GM23338 (cell line): Measurements from ENCODE around the gene RAB11A. TPM values are rescaled to one million over a fixed set of nuclear protein-coding genes. Genes with fewer than 3 reads are reported as not detected.

Experiments
- ATAC-seq: fragments of 200-7000 bp; cut with Tn5 transposase; 3 replicates; pipeline ENCODE4 v1.9.1; 2020
- DNase-seq: peaks from one replicate; pipeline ENCODE4 v3.0.0-alpha.2; 2015; ENCODE audit warnings: low spot score
- H2AFZ ChIP-seq: fragments of 200-600 bp; sonication (generic); 2 replicates; pipeline ENCODE4 v1.8.0; 2016; ENCODE audit warnings: antibody characterized with exemption, mild to moderate bottlenecking, moderate library complexity
- H3F3A ChIP-seq: fragments of 200-600 bp; sonication (generic); replicated peaks from 2 replicates; pipeline ENCODE4 v1.8.0; 2017; ENCODE audit warnings: antibody characterized with exemption, mixed run types, low read depth
- H3K27ac ChIP-seq: fragments of 200-600 bp; sonication (generic); 2 replicates; pipeline ENCODE4 v1.6.1; 2016; ENCODE audit warnings: low read depth
- H3K27me3 ChIP-seq: fragments of 200-600 bp; sonication (generic); 2 replicates; pipeline ENCODE4 v1.8.0; 2016; ENCODE audit warnings: mild to moderate bottlenecking, mixed run types, moderate library complexity; ENCODE audit not compliant: insufficient read depth
- H3K36me3 ChIP-seq: fragments of 200-600 bp; sonication (generic); 2 replicates; pipeline ENCODE4 v1.8.0; 2016; ENCODE audit warnings: mild to moderate bottlenecking; ENCODE audit not compliant: insufficient read depth
- H3K4me1 ChIP-seq: fragments of 200-600 bp; sonication (generic); 2 replicates; pipeline ENCODE4 v1.8.0; 2016; ENCODE audit warnings: mild to moderate bottlenecking, moderate library complexity; ENCODE audit not compliant: insufficient read depth
- H3K4me2 ChIP-seq: fragments of 200-600 bp; sonication (generic); 2 replicates; pipeline ENCODE4 v1.7.1; 2017; ENCODE audit warnings: mixed run types
- H3K4me3 ChIP-seq: fragments of 200-600 bp; sonication (generic); 2 replicates; pipeline ENCODE4 v1.6.1; 2016; ENCODE audit warnings: mixed run types
- H3K79me2 ChIP-seq: fragments of 200-600 bp; sonication (generic); replicated peaks from 2 replicates; pipeline ENCODE4 v1.8.0; 2017; ENCODE audit warnings: mild to moderate bottlenecking; ENCODE audit not compliant: insufficient read depth
- H3K9me2 ChIP-seq: fragments of 200-600 bp; sonication (generic); 2 replicates; pipeline ENCODE4 v1.8.0; 2017; ENCODE audit not compliant: insufficient read depth
- H4K20me1 ChIP-seq: fragments of 200-600 bp; sonication (generic); replicated peaks from 2 replicates; pipeline ENCODE4 v1.8.0; 2017; ENCODE audit warnings: mild to moderate bottlenecking; ENCODE audit not compliant: insufficient read depth
- H3K27ac Mint-ChIP-seq: 2 replicates; pipeline ENCODE4 v1.8.0; 2020; ENCODE audit warnings: inconsistent platforms, mild to moderate bottlenecking, moderate library complexity, mixed read lengths
- H3K27me3 Mint-ChIP-seq: 3 replicates; pipeline ENCODE4 v1.8.0; 2022; ENCODE audit warnings: low read depth, mild to moderate bottlenecking, moderate library complexity, mixed read lengths, inconsistent platforms; ENCODE audit not compliant: insufficient read depth, poor library complexity
- H3K36me3 Mint-ChIP-seq: 3 replicates; pipeline ENCODE4 v1.8.0; 2021; ENCODE audit warnings: low read depth, mild to moderate bottlenecking, inconsistent platforms, moderate library complexity, mixed read lengths
- H3K4me1 Mint-ChIP-seq: 3 replicates; pipeline ENCODE4 v1.8.0; 2020; ENCODE audit warnings: mild to moderate bottlenecking, inconsistent platforms, mixed read lengths
- H3K4me3 Mint-ChIP-seq: 3 replicates; pipeline ENCODE4 v1.8.0; 2021; ENCODE audit warnings: moderate library complexity, mild to moderate bottlenecking, inconsistent platforms, mixed read lengths
- H3K9me3 Mint-ChIP-seq: 3 replicates; pipeline ENCODE4 v1.8.0; 2020; ENCODE audit warnings: moderate library complexity, mild to moderate bottlenecking, inconsistent platforms, mixed read lengths
- CREB1 ChIP-seq: fragments of 250-450 bp; sonication (Bioruptor Pico); IDR thresholded peaks from 2 replicates; pipeline ENCODE4 v1.5.0; 2020; ENCODE audit warnings: low read depth, mild to moderate bottlenecking, moderate library complexity
- ETS1 ChIP-seq: IDR thresholded peaks from 2 replicates; pipeline ENCODE4 v1.6.1; 2016; ENCODE audit warnings: antibody characterized with exemption
- EZH2 ChIP-seq: fragments of 200-600 bp; sonication (generic); IDR thresholded peaks from one replicate; pipeline ENCODE4 v1.8.0; 2017; ENCODE audit warnings: antibody characterized with exemption, mild to moderate bottlenecking, low read depth; ENCODE audit not compliant: unreplicated experiment
- EZH2phosphoT487 ChIP-seq: fragments of 200-600 bp; sonication (generic); IDR thresholded peaks from one replicate; pipeline ENCODE4 v1.8.1; 2018; ENCODE audit warnings: antibody characterized with exemption; ENCODE audit not compliant: unreplicated experiment
- JUNB ChIP-seq: IDR thresholded peaks from one replicate; pipeline ENCODE4 v1.6.1; 2016; ENCODE audit warnings: antibody characterized with exemption; ENCODE audit not compliant: unreplicated experiment
- NANOG ChIP-seq: IDR thresholded peaks from 2 replicates; pipeline ENCODE4 v1.6.1; 2016; ENCODE audit warnings: antibody characterized with exemption, borderline replicate concordance
- POLR2AphosphoS5 ChIP-seq: IDR thresholded peaks from 2 replicates; pipeline ENCODE4 v1.6.1; 2016; ENCODE audit warnings: antibody characterized with exemption, low read depth
- REST ChIP-seq: IDR thresholded peaks from one replicate; pipeline ENCODE4 v1.6.1; 2018; ENCODE audit warnings: antibody characterized with exemption; ENCODE audit not compliant: unreplicated experiment
- ZNF114 ChIP-seq: fragments of 250-450 bp; sonication (Bioruptor Pico); IDR thresholded peaks from 2 replicates; pipeline ENCODE4 v1.5.0; 2020; ENCODE audit warnings: mild to moderate bottlenecking, moderate library complexity
- ZNF462 ChIP-seq: fragments of 250-450 bp; sonication (Bioruptor Pico); IDR thresholded peaks from 2 replicates; pipeline ENCODE4 v1.5.0; 2020; ENCODE audit warnings: mild to moderate bottlenecking, moderate library complexity
- polyA plus RNA-seq: library from polyadenylated mRNA; unstranded; fragments of >200 nt; fragmentation: Nextera tagmentation; extraction: Ambion mirVana; gene quantifications from 2 replicates; pipeline ENCODE4 v1.2.1, GENCODE V29; 2016
- total RNA-seq: library from RNA; depleted of rRNA; stranded (reverse); fragments of >200 nt; shearing (Covaris generic); gene quantifications from 2 replicates; pipeline ENCODE4 v1.2.3, GENCODE V29; 2014
- TF ChIP-seq, protein P1 (sequence below), 2 experiments: fragments of 200-600 bp in 1 of 2; sonication (generic) in 1 of 2; conservative IDR thresholded peaks; 2 replicates each; pipeline versions ENCODE4 v1.5.1 to v1.6.1; 2016 to 2017; ENCODE audit warnings: antibody characterized with exemption in 2 of 2, low read depth in 2 of 2, mild to moderate bottlenecking in 2 of 2, moderate library complexity in 1 of 2

The RAB11A gene
- total and polyA plus RNA-seq, 2 experiments from 2014 or later: 251 to 369 TPM

- TF ChIP-seq ZNF462 (no peak), CREB1 (no peak)
- TF ChIP-seq, protein P1, sequence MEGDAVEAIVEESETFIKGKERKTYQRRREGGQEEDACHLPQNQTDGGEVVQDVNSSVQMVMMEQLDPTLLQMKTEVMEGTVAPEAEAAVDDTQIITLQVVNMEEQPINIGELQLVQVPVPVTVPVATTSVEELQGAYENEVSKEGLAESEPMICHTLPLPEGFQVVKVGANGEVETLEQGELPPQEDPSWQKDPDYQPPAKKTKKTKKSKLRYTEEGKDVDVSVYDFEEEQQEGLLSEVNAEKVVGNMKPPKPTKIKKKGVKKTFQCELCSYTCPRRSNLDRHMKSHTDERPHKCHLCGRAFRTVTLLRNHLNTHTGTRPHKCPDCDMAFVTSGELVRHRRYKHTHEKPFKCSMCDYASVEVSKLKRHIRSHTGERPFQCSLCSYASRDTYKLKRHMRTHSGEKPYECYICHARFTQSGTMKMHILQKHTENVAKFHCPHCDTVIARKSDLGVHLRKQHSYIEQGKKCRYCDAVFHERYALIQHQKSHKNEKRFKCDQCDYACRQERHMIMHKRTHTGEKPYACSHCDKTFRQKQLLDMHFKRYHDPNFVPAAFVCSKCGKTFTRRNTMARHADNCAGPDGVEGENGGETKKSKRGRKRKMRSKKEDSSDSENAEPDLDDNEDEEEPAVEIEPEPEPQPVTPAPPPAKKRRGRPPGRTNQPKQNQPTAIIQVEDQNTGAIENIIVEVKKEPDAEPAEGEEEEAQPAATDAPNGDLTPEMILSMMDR (conservative IDR thresholded peaks at IDR 0.05; ENCODE audit: low read depth in 2 of 2): no peak
Measured at GRCh38 chr15:65884511-65884910, 15.2 kb downstream of the RAB11A start (continued).

GRCh38 chr15:65885668-65886218, 16.5 kb downstream of the RAB11A start:
- Mint-ChIP-seq H3K36me3 (peaks cover 54% of the 10 kb centered on the region), H3K9me3 (no peaks in the 10 kb centered on the region), H3K27me3 (peaks cover 1% of the 10 kb centered on the region), H3K27ac (no peak overlapping the region), H3K4me3 (no peak overlapping the region), H3K4me1 (peaks cover 30% of the 10 kb centered on the region)
- Histone ChIP-seq H3K9me2 (no peaks in the 10 kb centered on the region), H3K27me3 (no peaks in the 10 kb centered on the region), H2AFZ (no peak overlapping the region), H3F3A (no peaks in the 10 kb centered on the region), H3K27ac (no peak overlapping the region), H3K79me2 (peaks cover 42% of the 10 kb centered on the region), H4K20me1 (peaks cover 50% of the 10 kb centered on the region), H3K4me1 (peaks cover 14% of the 10 kb centered on the region; the same call in 1 of the 2 replicates), H3K4me2 (no peak overlapping the region), H3K36me3 (peaks cover 19% of the 10 kb centered on the region), H3K4me3 (no peak overlapping the region)
- DNase-seq (no peak), ATAC-seq (no peak)
- TF ChIP-seq EZH2: no peak
- no peak for TF ChIP-seq NANOG
- no peak for TF ChIP-seq POLR2AphosphoS5
- TF ChIP-seq REST: no peak
- no peak for TF ChIP-seq EZH2phosphoT487
- no peak for TF ChIP-seq JUNB
- TF ChIP-seq ETS1: no peak
- TF ChIP-seq CREB1: no peak
- TF ChIP-seq ZNF114 (CRISPR knock-in tag): no peak
